GM10847 (cell line): ENCODE measurements around the gene TXNRD2.

Source experiments
- POLR2A ChIP-seq: IDR thresholded peaks from 2 replicates; pipeline ENCODE4 v1.6.1; 2011; ENCODE audit not compliant: insufficient read length; ENCODE audit errors: extremely low read depth

TXNRD2 gene

DNA sequence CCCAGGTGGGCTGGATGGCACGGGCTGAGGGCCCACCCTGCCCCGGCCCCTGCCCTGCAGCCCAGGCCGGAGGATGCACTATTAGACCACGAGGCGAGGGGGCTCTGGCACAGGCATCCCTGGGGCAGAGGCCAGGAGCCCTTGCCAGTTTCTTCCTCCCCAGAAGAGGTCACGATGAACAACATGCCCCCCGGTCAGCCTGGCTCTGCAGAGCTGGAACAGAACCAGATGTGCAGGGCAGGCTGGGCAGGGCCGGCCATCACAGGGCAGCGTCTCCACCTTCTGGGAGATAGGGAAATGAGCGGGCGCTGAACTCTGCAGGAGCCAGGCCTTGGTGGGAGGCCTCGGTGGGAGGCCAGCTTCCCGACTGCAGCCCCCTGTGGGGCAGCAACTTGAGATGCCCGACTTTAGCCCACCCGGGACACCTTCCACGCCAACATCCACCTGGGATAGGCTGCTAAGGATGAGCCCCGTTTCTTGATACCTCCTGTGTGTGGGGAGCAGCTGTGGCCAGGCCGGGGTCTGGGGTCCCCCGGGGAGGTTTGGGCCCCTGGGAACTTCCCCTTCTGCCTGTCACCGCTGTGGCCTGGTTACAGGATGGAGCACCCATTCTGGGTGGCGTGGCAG lies 65.2 kb downstream of the TXNRD2 start:
- no peak for TF ChIP-seq POLR2A

DNA sequence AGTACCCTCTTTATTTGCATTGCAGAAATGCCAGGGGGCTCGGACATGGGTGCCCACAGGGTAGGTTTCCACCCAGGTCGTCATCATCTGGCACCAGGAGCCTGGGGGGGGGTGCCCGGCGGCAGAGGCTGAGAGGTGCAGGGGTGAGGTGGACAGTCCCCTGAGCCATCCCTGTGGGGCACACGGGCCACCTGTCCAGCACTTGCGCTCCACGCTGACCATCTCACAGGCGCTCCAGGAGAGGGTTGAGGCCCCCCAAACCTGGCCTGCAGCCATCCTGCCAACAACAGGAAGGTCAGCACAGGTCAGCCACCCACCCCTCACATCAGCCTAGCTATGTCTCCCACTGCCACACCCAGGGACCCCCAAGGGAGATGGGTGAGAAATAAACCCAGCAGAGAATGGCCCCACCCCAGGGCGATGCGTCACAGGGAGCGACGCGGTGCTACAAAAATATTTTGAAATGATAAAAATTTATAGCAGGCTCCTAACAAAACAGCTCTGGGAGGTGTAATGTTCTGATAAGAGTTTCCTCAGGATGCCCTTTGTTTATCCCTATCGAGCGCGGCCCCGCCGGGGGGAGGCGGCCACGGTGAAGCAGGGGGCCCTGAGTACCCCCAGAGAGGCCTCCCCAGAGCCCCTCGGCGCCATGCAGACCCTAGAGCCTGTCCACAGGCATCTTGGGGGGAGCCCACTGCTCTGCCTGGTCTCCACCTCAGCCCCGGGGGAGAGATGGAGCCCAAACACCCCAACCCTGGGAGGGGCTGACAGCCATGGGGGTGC lies 65.9 kb downstream of the TXNRD2 start:
- no peak for TF ChIP-seq POLR2A

- no peak for TF ChIP-seq POLR2A
These were observed 66.5 kb downstream of the TXNRD2 start for GRCh38 chr22:19875061-19875530.

DNA sequence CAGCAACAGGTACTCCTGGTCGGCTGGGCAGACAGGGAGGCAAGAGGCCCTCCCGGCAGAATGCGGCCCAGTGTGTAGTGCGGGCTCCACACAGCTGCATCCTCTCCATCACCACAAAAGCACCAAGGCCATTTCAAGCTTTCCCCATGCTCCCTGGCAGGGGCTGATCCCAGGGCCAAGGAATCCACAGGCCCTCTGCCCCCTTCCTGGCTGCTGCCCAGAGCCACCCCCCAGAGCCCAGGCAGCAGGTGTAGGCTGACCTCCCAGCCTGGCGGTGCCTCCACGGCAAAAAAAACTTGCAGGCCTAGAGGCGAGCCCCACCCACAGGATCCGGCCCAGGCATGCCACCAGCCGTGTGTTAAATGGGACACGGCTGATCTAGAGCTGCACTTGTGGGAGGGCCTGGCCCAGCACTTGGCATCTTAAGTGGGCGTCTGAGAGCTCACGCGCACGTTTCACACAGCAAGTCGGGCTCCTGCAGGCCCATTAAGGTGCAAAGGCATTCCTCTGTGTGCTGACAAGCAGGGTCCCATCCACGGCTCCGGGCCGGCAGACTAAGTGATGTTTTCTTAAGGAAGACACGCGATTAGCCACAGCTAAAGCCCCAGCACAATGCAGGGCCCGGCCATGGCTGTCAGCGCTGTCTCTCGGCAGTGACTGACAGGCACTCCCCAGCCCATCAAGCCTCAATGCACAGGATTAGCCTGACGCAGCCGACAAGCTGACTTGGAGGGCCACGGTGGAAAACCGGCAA lies 67.1 kb downstream of the TXNRD2 start:
- no peak for TF ChIP-seq POLR2A

- TF ChIP-seq POLR2A = no peak
These were observed 67.7 kb downstream of the TXNRD2 start for GRCh38 chr22:19873960-19874306.

DNA sequence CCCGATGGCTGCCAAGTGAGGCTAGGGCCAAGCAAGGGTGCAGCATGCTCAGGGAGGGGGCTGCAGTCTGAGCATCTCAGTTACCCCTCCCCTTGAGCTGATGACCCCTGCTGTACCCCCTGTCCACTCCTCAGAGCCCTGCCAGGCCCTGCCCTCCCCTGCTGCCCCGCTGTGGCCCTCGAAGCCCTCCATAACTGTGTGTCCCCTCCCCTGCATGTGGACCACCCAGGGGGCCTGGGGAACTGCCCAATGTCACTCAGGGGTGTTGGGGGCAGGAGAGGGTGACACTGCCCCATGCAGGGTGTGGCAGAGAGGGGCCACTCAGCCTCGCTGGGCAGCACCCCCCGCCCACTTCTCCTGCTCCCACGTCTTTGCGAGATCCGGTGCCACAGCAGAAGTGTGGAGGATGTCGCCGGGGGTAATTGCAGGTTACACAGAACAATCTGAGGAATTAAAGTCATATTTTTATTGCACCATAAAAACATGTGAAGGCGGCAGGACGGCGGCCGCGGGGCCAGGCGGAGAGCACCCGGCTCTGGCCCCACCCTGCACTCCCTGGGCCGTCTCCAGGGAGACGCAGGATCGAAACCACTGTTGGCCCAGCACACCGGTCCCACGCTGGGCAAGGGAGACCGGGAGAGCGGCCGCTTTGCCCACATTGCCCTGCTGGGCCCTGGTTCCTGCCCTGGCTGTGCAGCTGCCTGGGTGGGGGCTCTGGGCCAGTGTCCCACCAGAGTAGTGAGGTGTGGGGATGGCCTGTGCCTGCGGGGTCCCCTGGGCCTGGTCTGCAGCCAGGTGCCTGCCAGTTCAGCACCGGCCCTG lies 68.3 kb downstream of the TXNRD2 start:
- no peak for TF ChIP-seq POLR2A

DNA sequence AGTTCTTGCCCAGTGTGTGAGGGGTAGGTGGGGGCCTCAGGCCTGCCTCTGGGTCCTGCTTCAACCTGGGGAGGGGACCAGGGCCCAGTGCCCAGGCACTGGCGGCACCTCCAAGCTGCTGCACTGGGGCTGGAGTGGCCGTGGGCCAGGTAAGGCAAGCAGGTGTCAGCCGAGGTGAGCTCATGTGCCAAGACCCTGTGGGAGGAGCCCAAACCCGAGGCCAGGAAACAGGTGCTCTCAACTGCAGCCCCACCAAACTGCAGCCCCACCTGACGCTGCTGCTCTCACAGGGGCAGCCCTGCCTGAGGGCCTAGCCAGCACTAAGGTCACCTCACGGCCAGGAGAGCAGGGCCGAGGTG lies 68.9 kb downstream of the TXNRD2 start:
- no peak for TF ChIP-seq POLR2A

DNA sequence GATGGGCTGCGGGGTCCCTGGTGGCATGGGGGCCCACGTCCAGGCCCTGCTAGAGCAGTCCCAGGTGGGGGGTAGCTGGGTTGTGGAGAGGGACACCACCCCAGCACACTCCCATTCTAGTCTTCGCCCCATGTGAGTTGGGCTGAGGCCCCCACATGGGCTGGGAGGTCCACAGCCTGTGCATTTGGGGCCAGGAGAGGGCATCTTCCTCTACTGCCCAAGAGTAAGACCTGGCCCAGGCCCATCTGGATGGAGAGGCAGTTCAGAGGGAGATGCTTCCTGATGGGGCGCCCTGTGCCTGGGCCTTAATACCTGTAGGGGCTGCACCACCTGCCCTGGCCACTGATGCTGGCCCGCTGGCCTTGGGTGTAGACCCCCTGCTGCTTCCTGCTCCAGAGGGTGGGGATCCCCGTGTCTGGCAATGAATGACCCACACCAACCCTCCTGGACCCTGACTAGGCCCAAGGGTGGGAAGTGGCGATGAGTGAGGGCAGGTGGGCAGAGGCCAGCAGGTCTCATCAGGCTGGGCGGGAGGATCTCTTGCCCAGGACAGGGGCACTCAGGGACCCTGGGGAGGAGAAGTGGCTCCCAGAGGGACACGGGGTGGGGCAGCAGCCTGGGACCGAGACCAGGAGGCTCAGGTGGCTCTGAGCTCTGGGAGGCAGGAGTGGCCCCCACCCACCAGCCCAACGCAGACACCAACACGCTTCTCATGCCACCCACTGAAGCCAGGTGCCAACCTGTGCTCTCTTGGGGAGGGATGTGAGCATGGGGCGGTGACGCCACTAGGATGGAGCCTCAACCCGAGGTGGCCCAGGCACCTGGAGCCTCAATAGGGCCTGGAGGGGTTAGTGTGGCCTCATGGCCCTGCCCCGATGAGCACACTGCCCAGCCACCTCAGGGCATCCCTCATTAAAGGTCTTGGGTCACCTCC lies 69.5 kb downstream of the TXNRD2 start:
- no peak for TF ChIP-seq POLR2A

- no peak for TF ChIP-seq POLR2A
These were observed 70.4 kb downstream of the TXNRD2 start for GRCh38 chr22:19871023-19871844.

DNA sequence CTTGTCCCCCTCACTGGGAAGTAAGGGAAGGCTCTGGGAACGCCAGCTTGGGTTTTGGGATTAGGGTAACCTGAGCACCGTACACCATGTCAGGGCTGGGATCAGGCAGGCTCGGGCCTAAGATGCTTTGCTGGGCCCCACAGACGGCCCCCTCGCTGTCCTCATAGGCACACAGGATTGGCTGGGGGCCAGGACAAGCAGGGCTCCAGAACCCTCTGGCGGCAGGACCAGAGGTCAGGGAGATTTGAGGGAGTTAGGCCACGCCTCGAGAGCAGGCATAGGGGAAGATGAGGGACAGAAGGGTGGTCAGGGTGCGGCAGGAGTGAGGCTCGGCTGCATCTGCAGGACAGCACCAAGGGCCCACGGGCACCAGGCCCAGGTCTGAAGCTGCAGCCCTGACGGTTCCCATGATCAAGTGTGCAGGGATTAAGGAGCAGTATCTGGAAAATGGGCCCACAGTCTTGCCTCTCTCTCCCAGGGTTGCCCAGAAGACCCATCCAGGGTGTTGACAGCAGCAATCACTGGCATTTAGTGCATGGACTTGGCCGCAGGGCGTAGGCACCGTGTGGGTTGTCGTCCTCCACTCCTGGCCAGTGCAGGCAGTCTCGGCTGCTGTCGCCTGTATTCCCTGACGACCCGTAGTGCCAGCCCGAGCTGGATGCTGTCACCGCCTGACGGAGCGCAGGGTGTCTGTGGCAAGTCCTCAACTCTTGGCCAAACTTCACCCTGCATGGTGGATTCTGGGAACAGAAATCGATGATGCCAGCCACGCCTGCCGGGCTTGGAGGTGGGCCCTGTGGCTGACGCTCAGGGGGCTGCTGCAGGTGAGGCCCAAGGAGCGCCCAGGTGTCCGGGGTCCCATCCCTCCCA lies 71.2 kb downstream of the TXNRD2 start:
- no peak for TF ChIP-seq POLR2A

- TF ChIP-seq POLR2A = no peak
These were observed 72.0 kb downstream of the TXNRD2 start for GRCh38 chr22:19869497-19870152.
